H9 (cell line): ENCODE measurements around the gene PLEKHO1. TPM values are rescaled to one million over a fixed set of nuclear protein-coding genes. Genes with fewer than 3 reads are reported as not detected.

Experiments
- DNase-seq: peaks from one replicate; pipeline ENCODE4 v3.0.0-alpha.2; 2017
- H2AFZ ChIP-seq: one replicate; pipeline ENCODE4 v1.6.1; 2013; ENCODE audit warnings: mild to moderate bottlenecking, low read length, control low read depth, moderate library complexity
- H2AK5ac ChIP-seq: 2 replicates; pipeline ENCODE4 v1.6.1; 2013; ENCODE audit warnings: low read length, control low read depth, mixed read lengths; ENCODE audit not compliant: insufficient read length
- H2BK120ac ChIP-seq: one replicate; pipeline ENCODE4 v1.6.1; 2013; ENCODE audit warnings: low read depth, mild to moderate bottlenecking, low read length, control low read depth, inconsistent platforms; ENCODE audit not compliant: poor library complexity, severe bottlenecking
- H2BK12ac ChIP-seq: 2 replicates; pipeline ENCODE4 v1.6.1; 2013; ENCODE audit warnings: low read length, control low read depth, mixed read lengths, low read depth; ENCODE audit not compliant: insufficient read length
- H2BK15ac ChIP-seq: 2 replicates; pipeline ENCODE4 v1.6.1; 2013; ENCODE audit warnings: low read depth, low read length, control low read depth
- H2BK20ac ChIP-seq: one replicate; pipeline ENCODE4 v1.6.1; 2013; ENCODE audit warnings: low read depth, mild to moderate bottlenecking, low read length, control low read depth, inconsistent platforms; ENCODE audit not compliant: poor library complexity, severe bottlenecking
- H2BK5ac ChIP-seq: 2 replicates; pipeline ENCODE4 v1.6.1; 2013; ENCODE audit warnings: low read length, control low read depth, mixed read lengths; ENCODE audit not compliant: insufficient read length
- H3K14ac ChIP-seq: 2 replicates; pipeline ENCODE4 v1.6.1; 2013; ENCODE audit warnings: low read length, control low read depth; ENCODE audit not compliant: insufficient read depth
- H3K18ac ChIP-seq: 2 replicates; pipeline ENCODE4 v1.6.1; 2013; ENCODE audit warnings: low read depth, mild to moderate bottlenecking, mixed read lengths, low read length, control low read depth; ENCODE audit not compliant: insufficient read length
- H3K23ac ChIP-seq: 2 replicates; pipeline ENCODE4 v1.6.1; 2013; ENCODE audit warnings: low read length, control low read depth, mixed read lengths, low read depth; ENCODE audit not compliant: insufficient read length
- H3K23me2 ChIP-seq: 2 replicates; pipeline ENCODE4 v1.6.1; 2013; ENCODE audit warnings: low read depth, mild to moderate bottlenecking, mixed read lengths, low read length, control low read depth; ENCODE audit not compliant: insufficient read length, poor library complexity, severe bottlenecking
- H3K27ac ChIP-seq: 2 replicates; pipeline ENCODE4 v1.5.1; 2013; ENCODE audit warnings: low read length, control low read depth, mixed read lengths, low read depth; ENCODE audit not compliant: insufficient read length
- H3K27me3 ChIP-seq: 2 replicates; pipeline ENCODE4 v1.6.1; 2013; ENCODE audit warnings: low read length, control low read depth, inconsistent platforms; ENCODE audit not compliant: insufficient read depth
- H3K4ac ChIP-seq: 2 replicates; pipeline ENCODE4 v1.6.1; 2013; ENCODE audit warnings: low read depth, mild to moderate bottlenecking, control low read depth, inconsistent platforms, low read length, moderate library complexity
- H3K4me1 ChIP-seq: 2 replicates; pipeline ENCODE4 v1.6.1; 2013; ENCODE audit warnings: low read length, control low read depth, inconsistent platforms; ENCODE audit not compliant: insufficient read depth
- H3K4me2 ChIP-seq: 2 replicates; pipeline ENCODE4 v1.6.1; 2013; ENCODE audit warnings: low read length, control low read depth, mixed read lengths; ENCODE audit not compliant: insufficient read length, insufficient read depth
- H3K56ac ChIP-seq: 2 replicates; pipeline ENCODE4 v1.6.1; 2013; ENCODE audit warnings: low read depth, mild to moderate bottlenecking, mixed read lengths, low read length, control low read depth; ENCODE audit not compliant: insufficient read length
- H3K79me1 ChIP-seq: 2 replicates; pipeline ENCODE4 v1.6.1; 2013; ENCODE audit warnings: low read depth, mild to moderate bottlenecking, moderate library complexity, low read length, control low read depth, inconsistent platforms; ENCODE audit not compliant: insufficient read depth, poor library complexity, severe bottlenecking
- H3K79me2 ChIP-seq: 2 replicates; pipeline ENCODE4 v1.6.1; 2013; ENCODE audit warnings: low read length, control low read depth, inconsistent platforms; ENCODE audit not compliant: insufficient read depth
- H3K9ac ChIP-seq: 2 replicates; pipeline ENCODE4 v1.6.1; 2013; ENCODE audit warnings: low read length, control low read depth, mixed read lengths; ENCODE audit not compliant: insufficient read length; ENCODE audit errors: extremely low read depth
- H3K9me3 ChIP-seq: one replicate; pipeline ENCODE4 v1.6.1; 2013; ENCODE audit warnings: low read depth, low read length, inconsistent platforms; ENCODE audit not compliant: control insufficient read depth
- H3T11ph ChIP-seq: one replicate; pipeline ENCODE4 v1.6.1; 2013; ENCODE audit warnings: mild to moderate bottlenecking, low read length, control low read depth, inconsistent platforms
- H4K20me1 ChIP-seq: one replicate; pipeline ENCODE4 v1.6.1; 2013; ENCODE audit not compliant: control insufficient read depth, insufficient read length, insufficient read depth
- H4K5ac ChIP-seq: 2 replicates; pipeline ENCODE4 v1.6.1; 2013; ENCODE audit warnings: low read depth, mild to moderate bottlenecking, mixed read lengths, low read length, control low read depth; ENCODE audit not compliant: insufficient read length
- H4K8ac ChIP-seq: replicated peaks from 2 replicates; pipeline ENCODE4 v1.6.1; 2013; ENCODE audit warnings: low read length, control low read depth, mixed read lengths, low read depth; ENCODE audit not compliant: insufficient read length
- H4K91ac ChIP-seq: 2 replicates; pipeline ENCODE4 v1.6.1; 2013; ENCODE audit warnings: low read depth, mild to moderate bottlenecking, moderate library complexity, mixed read lengths, low read length, control low read depth; ENCODE audit not compliant: insufficient read length
- H3K27ac Mint-ChIP-seq, 3 experiments: 2 replicates in 2 of 3; 3 replicates in 1 of 3; pipeline ENCODE4 v1.8.0; 2020 to 2021; ENCODE audit warnings: mixed read lengths in 3 of 3, mild to moderate bottlenecking in 1 of 3, moderate library complexity in 1 of 3
- H3K27me3 Mint-ChIP-seq: 2 replicates; pipeline ENCODE4 v1.8.0; 2021; ENCODE audit warnings: low read depth, mild to moderate bottlenecking, moderate library complexity, mixed read lengths
- H3K36me3 Mint-ChIP-seq, 3 experiments: 2 replicates in 2 of 3; 3 replicates in 1 of 3; pipeline ENCODE4 v1.8.0; 2020 to 2021; ENCODE audit warnings: low read depth in 3 of 3, mixed read lengths in 3 of 3; ENCODE audit not compliant: insufficient read depth in 1 of 3
- H3K4me1 Mint-ChIP-seq, 2 experiments: 2 replicates each; pipeline ENCODE4 v1.8.0; 2020; ENCODE audit warnings: mixed read lengths in 2 of 2
- H3K4me3 Mint-ChIP-seq, 2 experiments: 2 replicates in 1 of 2; 3 replicates in 1 of 2; pipeline ENCODE4 v1.8.0; 2020 to 2021; ENCODE audit warnings: mild to moderate bottlenecking in 2 of 2, mixed read lengths in 2 of 2, moderate library complexity in 1 of 2
- H3K9me3 Mint-ChIP-seq, 2 experiments: 2 replicates in 1 of 2; 3 replicates in 1 of 2; pipeline ENCODE4 v1.8.0; 2020; ENCODE audit warnings: mild to moderate bottlenecking in 2 of 2, mixed read lengths in 2 of 2, moderate library complexity in 1 of 2
- WGBS: extraction: QIAGEN DNeasy Blood & Tissue Kit; methylation state at CpG from one replicate; pipeline ENCODE4 v1.1.7; 2013; ENCODE audit warnings: missing lambda C conversion rate, low lambda C conversion rate, mixed read lengths; ENCODE audit not compliant: insufficient read length; ENCODE audit errors: extremely low coverage; 5-methylcytosine and 5-hydroxymethylcytosine counted together
- total RNA-seq: library from RNA; stranded (reverse); gene quantifications from 2 replicates; pipeline ENCODE4 v1.2.1, GENCODE V29; 2021
- TF ChIP-seq, protein P1 (sequence below): fragments of 200-600 bp; sonication (generic); conservative IDR thresholded peaks from 3 replicates; pipeline ENCODE4 v1.8.0; 2021; ENCODE audit warnings: antibody characterized with exemption, mild to moderate bottlenecking

PLEKHO1 gene
- total RNA-seq, 1 experiment from 2014 or later, result 48.1 TPM

DNA sequence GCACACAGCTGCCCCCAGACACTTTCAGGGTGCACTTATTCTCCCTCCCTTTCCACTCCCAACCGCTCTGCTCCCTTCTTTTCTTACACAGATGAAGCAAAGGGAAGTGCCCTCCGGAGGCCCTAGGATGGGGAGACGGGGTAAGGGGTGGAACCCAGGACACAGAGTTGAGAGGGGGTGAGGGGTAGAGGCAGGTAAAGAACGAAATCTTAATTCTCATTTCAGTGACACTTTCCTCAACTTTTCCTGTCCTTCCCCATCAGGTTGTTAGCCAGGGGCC is 12.8 kb downstream of the PLEKHO1 start:
- no peaks in the 10 kb centered on the region for H4K20me1 ChIP-seq
- H3K4ac ChIP-seq, result peak overlapping the region; percentile 12; the same call in 1 of the 2 replicates
- no peaks in the 10 kb centered on the region; a peak in 1 of 5 replicates for H3K9me3 Mint-ChIP-seq
- H3K18ac ChIP-seq, result peak overlapping the region; percentile 93
- peak overlapping the region; percentile 24 for H2BK12ac ChIP-seq
- no peaks in the 10 kb centered on the region for H3K79me1 ChIP-seq
- H3K56ac ChIP-seq, result no peak overlapping the region
- no peak for DNase-seq
- H3K14ac ChIP-seq, result peak overlapping the region; percentile 91; the same call in 1 of the 2 replicates
- no peak overlapping the region for H2AFZ ChIP-seq
- peaks cover 16% of the 10 kb centered on the region for H3K4me1 ChIP-seq
- no peak overlapping the region for H2AK5ac ChIP-seq
- peak overlapping the region; percentile 20 for H4K5ac ChIP-seq
- no peaks in the 10 kb centered on the region for H3K9me3 ChIP-seq
- TF ChIP-seq, protein P1, sequence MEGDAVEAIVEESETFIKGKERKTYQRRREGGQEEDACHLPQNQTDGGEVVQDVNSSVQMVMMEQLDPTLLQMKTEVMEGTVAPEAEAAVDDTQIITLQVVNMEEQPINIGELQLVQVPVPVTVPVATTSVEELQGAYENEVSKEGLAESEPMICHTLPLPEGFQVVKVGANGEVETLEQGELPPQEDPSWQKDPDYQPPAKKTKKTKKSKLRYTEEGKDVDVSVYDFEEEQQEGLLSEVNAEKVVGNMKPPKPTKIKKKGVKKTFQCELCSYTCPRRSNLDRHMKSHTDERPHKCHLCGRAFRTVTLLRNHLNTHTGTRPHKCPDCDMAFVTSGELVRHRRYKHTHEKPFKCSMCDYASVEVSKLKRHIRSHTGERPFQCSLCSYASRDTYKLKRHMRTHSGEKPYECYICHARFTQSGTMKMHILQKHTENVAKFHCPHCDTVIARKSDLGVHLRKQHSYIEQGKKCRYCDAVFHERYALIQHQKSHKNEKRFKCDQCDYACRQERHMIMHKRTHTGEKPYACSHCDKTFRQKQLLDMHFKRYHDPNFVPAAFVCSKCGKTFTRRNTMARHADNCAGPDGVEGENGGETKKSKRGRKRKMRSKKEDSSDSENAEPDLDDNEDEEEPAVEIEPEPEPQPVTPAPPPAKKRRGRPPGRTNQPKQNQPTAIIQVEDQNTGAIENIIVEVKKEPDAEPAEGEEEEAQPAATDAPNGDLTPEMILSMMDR, result no peak
- H3K4me3 Mint-ChIP-seq, result peak overlapping the region; percentile 53 to 77
- no peaks in the 10 kb centered on the region; the same call in 1 of the 2 replicates for H3K27me3 Mint-ChIP-seq
- no peaks in the 10 kb centered on the region for H3K27me3 ChIP-seq
- peaks cover 19 to 35% (median 25%) of the 10 kb centered on the region in 3 experiments for H3K36me3 Mint-ChIP-seq
- peak overlapping the region; percentile 96 to 100 (median 99) for H3K27ac Mint-ChIP-seq
- H2BK120ac ChIP-seq, result peak overlapping the region; percentile 89
- H3K4me2 ChIP-seq, result peak overlapping the region; percentile 31
- no peak overlapping the region for H3K23ac ChIP-seq
- H2BK5ac ChIP-seq, result no peak overlapping the region
- H4K91ac ChIP-seq, result peak overlapping the region; percentile 16
- H3K9ac ChIP-seq, result peak overlapping the region; percentile 59
- WGBS, result no CpG with 5 or more reads among the region's 4 CpGs
- H3T11ph ChIP-seq, result peak overlapping the region; percentile 74
- peaks cover 7% of the 10 kb centered on the region for H3K23me2 ChIP-seq
- no peaks in the 10 kb centered on the region for H3K79me2 ChIP-seq
- H3K27ac ChIP-seq, result peak overlapping the region; percentile 92
- H2BK15ac ChIP-seq, result no peak overlapping the region
- H4K8ac ChIP-seq, result no peak overlapping the region
- peaks cover 45 to 46% of the 10 kb centered on the region in 2 experiments for H3K4me1 Mint-ChIP-seq
- no peak overlapping the region for H2BK20ac ChIP-seq
